HG03097 (cell line): ENCODE data around the gene LGALS16.
"Not testable (repeated sequence)": the region's sequence is repeated elsewhere in the genome, so short reads cannot be mapped to it uniquely, and the experiment has no call there.

Experiments
- ATAC-seq: cut with Tn5 transposase; IDR thresholded peaks from one replicate; pipeline ENCODE4 v1.9.1; 2021; ENCODE audit not compliant: unreplicated experiment, low FRiP score

The LGALS16 gene, protein sequence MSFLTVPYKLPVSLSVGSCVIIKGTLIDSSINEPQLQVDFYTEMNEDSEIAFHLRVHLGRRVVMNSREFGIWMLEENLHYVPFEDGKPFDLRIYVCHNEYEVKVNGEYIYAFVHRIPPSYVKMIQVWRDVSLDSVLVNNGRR

DNA sequence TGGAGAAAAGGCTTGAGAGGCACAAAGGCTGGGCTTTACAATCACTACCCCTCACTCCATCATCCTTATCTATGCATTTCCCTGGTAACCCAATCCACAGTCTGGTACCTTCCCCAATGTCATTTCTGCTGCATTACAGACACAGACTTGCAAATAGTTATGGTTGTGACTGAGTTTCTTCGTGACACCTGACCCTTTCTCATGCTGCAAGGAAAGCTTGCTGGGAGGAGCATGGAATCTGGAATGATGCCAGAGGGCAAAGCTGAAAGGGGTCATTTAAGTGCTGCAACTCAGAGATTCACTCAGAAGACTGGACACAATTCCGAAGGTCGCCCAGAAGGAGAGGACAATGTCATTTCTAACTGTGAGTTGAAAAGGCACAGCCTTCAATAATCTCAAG, at the start of gene LGALS16:
TSS of gene LGALS16 (plus strand) at position 301 of the 400 bp plus-strand sequence. CDS start at position 350, 49 bp downstream.
- ATAC-seq, result no peak

DNA sequence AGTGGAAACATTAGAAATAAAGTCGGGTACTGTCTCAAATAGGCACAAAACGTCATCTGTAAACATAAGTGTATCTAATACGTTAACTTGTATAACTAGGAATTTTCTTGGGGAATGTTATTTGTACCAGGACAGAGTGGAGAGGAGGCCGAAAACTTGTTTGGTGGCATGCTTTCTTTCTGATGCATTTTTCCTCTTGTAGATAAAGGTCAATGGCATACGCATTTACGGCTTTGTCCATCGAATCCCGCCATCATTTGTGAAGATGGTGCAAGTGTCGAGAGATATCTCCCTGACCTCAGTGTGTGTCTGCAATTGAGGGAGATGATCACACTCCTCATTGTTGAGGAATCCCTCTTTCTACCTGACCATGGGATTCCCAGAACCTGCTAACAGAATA, 48.7 kb upstream of the LGALS16 start:
- no peak for ATAC-seq

DNA sequence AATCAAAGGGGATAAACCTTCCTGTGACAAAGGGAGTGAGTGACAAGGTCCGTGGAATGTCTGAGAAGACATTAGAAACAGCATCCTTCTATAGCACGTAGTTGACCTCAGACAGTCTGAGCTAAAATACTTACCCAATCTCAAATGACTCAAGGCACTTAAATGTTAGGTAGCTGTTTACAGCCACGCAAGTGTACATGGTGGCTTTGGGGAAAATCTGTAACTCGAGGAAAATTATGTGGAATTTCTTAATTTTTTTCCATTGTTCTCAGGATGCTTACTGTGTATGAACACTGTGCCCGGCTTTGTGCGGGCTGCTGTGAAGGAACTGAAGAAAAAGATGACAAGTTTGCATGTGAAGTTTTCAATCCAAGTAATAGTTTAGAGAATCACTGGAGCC, 48.2 kb upstream of the LGALS16 start:
- ATAC-seq, result no peak

DNA sequence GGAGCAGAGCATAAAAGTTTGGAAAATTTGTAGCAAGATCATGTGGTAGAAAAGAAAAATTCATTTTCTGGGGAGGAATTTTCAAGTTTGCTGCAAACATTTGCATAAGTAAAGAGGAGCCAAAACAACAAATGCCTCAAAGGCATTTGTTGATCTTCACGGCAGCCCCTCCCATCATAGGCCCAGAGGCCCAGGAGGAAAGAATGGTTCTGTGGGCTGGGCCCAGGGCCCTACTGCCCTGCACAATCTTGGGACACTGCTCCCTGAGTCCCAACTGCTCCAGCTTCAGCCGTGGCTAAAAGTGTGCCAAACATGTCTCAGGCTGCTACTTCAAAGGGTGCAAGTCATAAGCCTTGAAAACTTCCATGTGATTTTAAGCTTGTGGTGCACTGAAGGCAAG, 42.1 kb upstream of the LGALS16 start:
- no peak for ATAC-seq

DNA sequence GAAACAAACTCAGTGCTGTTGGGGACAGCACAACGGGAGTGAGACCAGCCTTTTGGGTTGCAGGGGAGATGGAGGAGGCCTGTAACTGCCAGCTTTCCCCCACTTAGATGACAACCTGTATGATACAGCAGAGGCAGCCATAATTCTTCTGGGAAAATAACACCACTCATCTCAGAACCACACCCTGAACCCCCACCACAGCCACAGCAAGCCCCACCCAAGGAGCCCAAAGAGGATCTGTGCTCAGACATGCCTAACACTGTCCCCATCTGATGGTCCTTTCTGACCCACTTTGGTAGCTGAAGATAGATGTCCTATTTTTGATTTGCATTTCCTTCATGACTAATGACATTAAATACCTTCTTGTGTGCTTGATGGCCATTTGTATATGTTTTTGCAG, 38.0 kb upstream of the LGALS16 start:
- ATAC-seq, result no peak

DNA sequence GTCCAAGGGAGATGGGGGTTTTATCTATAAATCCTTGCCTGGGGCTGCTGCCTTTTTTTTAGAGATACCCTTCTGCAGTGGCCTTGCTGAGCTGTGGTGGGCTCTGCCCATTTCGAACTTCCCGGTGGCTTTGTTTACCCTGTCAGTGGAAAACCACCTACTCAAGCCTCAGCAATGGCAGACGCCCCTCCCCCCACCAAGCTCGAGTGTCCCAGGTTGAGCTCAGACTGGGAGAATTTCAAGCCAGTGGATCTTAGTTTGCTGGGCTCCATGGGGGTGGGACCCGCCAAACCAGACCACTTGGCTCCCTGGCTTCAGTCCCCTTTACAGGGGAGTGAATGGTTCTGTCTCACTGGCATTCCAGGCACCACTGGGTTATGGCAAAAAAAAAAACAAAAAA, 31.8 kb upstream of the LGALS16 start:
- no peak for ATAC-seq

DNA sequence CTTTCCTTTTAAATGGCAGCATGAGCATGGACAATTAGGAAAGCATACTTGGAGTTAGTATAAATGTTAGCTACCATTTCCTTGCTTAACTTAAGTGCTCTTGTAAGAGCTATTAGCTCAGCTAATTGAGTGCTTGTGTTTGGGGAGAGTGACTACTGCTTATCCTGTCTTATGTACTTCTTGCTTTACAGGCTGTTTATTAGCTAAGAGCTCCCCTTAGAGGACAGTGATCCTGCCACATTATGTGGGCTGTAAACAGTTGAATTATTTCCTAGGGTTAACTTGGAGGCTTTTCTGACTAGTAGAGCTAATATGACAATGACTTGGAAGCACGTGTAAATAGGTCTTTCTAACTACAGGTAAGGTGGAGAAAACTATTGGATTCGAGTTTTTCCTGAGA, 28.1 kb upstream of the LGALS16 start:
- not testable (repeated sequence) for ATAC-seq

DNA sequence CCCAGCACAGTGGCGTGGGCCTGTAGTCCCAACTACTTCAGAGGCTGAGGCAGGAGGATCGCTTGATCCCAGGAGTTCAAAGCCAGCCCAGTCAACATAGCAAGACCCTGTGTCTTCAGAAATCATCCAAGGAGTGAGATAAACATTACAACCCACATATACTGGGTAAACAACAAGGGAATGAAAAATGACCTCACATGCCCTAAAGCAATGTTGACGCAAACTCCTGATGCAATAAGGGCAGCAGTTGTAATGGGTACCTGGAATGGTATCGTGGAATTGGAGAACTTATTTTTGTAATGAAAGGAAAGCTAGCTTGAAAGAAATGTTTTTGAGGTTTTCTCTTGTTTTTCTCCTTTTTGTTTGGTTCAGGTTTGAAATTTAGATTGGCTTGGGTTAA, 24.5 kb upstream of the LGALS16 start:
- no peak for ATAC-seq

DNA sequence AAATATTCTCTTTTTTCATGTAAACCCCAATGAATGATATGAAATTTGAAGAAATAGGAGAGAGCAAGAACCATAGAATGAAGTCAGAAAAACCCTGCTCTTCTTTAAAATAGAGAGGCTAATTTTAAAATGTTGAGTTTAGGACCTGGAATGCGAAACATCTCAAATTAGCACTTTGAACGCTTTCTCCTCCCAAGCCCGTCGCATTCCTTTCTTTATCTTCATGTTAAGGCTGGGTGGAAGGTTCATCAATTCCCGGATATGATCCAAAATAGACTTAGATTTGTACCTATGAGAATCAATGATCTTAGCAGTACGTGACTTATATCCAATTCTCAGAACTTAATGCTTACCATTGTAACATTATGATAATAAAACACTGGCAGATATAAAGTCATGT, 24.1 kb upstream of the LGALS16 start:
- no peak for ATAC-seq

DNA sequence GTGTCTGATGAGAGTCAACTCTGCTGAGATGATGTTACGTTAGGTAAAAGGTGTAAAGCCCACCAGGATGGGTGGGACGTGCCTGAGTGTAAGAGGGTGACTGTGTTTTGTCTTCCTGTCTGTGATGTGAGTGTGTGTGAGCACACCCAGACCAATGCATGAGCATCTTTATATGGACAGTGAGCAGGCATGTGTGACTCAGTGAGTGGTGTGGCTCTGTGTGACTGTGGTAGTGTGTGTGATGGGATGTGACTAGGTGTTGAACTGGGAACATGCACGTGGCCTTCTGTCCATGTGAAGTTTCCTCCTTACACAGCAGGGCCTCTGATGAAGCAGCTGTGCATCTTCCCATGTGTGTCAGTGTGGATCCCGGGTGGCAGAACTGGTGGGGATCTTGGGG, 17.8 kb upstream of the LGALS16 start:
- ATAC-seq, result no peak

DNA sequence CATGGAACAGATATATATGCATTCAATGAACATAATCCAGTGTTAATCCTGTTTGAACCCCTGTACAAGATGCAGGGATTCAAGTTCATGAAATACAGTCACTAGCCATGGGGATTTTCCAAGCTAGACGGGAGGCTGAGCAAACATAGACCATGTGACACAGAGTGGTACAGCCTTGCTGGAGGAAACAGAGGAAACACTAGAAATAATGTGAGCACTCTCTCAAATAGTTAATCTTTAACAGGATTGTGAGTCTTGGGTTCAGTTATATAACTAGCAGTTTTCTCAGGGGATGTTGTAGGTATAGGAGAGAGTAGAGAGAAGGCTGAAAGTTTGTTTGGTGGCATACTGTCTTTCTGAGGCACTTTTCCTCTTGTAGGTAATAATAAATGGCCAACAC, 13.9 kb upstream of the LGALS16 start:
- ATAC-seq, result no peak

DNA sequence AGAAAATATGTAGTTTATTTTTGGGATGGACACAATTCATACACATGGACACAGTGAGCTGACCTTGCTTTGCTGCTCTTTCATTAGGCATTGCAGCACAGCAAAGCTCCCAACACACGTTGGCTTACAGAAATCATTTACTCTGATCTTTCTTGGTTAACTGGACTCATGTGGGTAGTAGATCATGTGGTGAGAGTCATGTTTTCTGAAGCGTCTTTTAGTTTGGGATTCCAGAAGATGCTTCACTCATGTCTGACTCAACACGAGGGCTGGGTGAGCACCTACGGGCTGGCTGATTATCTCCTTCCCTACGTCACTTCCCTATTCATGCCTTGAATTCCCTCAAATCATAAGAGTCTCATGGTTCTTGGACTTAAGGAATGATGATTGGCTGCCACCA, 12.1 kb upstream of the LGALS16 start:
- ATAC-seq, result no peak

DNA sequence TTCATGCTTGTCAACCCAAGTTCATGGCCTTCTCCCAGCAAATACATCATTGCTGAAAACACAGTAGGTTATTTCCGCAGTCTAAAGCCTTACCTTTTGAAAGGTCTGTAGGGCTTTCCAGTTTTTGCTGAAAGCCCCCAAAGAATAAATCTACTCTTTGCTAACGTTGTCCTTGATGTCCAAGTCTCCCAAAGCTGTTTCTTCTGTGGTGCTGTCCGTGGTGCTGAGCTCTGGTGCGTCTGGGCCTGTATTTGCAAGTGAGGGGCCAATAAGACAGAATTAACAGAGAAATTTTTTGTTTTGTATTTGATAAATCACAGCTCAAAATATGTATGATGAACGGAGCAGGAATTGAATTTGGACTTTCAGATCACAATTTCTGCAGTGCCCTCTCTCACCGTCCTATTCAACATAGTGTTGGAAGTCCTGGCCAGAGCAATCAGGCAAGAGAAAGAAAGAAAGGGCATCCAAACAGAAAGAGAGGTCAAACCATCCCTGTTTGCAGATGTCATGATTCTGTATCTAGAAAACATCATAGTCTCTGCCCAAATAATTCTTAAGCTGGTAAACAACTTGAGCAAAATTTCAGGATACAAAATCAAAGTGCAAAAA, 9.8 kb upstream of the LGALS16 start:
- no peak for ATAC-seq

DNA sequence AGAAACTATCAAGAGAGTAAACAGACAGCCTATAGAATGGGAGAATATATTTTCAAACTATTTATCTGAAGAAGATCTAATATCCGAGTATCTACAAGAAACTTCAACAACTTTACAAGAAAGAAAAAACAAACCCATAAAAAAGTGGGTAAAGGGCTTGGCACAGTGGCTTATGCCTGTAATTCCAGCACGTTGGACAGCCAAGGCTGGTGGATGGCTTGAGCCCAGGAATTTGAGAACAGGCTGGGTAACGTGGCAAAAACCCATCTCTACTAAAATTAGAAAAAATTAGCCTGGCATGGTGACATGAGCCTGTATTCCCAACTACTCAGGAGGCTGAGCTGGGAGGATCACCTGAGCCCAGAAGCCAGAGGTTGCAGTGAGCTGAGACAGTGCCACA, 7.8 kb upstream of the LGALS16 start:
- no peak for ATAC-seq

DNA sequence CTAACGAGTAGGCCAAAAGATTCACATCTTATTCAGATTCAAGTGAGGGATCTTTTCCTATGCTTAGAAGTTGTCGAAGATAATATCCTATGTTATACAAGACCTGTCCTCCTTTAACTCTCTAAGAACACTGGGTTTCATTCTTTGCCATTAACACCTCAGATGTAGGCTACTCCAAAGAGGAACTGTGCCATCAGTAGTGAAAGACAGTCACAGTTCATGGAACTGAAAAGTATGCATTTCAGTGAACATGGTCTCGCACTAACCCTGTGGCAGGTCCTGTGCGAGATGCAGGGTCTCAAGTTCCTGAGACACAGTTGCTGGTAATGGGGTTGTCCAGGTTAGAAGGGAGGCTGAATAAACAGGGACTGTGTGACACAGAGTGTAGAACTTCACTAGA, 4.1 kb downstream of the LGALS16 start:
- no peak for ATAC-seq

DNA sequence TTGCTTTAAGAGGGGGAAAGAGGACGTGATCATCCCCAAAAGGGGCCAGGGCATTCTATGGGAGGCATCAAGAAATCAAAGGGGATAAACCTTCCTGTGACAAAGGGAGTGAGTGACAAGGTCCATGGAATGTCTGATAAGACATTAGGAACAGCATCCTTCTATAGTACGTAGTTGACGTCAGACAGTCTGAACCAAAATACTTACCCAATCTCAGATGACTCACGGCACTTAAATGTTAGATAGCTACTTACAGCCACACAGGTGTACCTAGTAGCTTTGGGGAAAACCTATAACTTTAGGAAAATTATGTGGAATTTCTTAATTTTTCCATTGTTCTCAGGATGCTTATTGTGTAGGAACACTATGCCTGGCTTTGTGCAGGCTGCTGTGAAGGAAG, 4.9 kb downstream of the LGALS16 start:
- no peak for ATAC-seq

DNA sequence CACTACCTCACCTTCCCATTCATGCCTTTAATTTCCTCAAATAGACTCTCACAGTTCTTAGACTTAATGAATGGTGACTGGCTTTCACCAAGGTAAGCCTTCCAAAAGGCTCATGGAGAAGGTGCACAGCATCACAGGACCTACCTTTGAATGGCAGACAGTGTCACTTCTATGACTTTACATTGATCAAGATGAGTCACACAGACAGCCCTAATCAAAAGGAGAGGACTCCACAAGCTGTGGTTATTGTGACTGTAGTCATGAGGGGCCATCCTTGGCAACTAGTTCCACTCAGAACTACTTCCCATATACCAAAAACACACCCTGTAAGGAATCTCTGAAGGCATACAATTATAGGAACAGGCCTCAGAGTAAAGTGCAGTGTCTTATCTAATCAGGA, 5.9 kb downstream of the LGALS16 start:
- ATAC-seq, result no peak

DNA sequence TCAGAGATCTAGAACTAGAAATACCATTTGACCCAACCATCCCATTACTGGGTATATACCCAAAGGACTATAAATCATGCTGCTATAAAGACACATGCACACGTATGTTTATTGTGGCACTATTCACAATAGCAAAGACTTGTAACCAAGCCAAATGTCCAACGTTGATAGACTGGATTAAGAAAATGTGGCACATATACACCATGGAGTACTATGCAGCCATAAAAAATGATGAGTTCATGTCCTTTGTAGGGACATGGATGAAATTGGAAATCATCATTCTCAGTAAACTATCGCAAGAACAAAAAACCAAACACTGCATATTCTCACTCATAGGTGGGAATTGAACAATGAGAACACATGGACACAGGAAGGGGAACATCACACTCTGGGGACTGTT, 14.1 kb downstream of the LGALS16 start:
- not testable (repeated sequence) for ATAC-seq

DNA sequence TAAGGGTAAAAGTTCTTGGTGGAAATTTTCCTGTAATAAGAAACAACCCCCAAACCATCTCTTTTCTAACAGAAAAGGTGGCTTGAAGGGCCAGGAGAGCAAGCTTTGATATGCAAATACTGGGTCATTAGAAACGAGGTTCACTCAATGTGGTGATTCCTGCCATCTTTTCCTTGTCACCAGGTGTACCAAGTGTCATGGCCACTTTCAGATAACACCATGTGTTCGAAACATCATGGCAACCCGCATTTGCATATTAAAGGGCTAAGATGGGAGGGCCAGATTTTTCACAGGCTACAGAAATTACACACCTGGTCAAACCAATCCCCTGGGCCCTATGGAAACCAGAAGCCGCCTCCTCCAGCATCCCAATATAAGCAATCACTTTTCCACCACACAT, 15.3 kb downstream of the LGALS16 start:
- ATAC-seq, result no peak

DNA sequence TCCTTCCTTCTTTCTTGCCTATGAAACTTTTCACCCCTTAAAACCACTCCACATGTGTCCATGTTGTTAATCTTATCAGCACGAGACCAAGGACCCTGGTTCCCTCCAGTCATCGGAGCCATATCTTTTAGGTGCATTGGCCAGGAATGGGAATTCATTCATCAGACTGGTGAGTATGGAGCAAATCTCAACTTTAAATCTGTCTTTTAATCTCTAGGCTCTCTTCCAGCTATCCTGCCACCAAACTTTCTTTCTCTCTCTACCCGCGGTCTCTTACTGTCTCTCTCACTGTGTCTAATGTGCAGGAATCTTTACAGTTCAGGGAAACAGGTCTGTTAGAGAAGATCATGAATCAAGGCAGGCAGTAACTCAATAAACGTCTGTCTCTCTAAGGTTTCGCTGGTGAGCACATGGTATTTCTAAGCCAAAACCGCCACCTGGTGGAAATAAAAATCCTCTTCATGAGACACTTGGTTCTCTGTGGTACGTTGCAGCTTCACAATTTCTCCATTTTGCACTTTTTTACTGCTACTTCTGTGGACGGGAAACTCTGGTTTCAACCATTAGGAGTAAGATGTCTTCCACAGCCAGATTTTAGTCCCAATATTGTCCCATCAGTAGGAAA, 16.1 kb downstream of the LGALS16 start:
- no peak for ATAC-seq

DNA sequence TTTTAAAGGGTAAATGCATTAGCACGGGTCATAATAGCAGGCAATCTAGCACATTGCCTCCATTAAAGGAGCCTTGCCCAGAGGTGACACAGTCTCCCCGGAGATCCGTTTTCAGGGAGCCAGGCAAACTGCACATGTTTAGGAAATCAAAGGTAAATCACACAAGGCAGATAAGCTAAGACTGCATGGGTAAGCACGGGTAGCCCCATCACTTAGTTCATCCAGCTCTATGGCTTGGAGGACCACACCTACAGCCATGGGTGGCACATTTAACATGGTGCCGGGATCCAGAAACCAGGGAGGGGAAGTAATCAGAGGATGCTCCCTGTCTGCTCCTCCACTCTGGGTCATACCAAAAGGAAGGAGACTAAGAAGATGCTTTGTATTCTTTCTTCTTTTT, 16.8 kb downstream of the LGALS16 start:
- ATAC-seq, result no peak

DNA sequence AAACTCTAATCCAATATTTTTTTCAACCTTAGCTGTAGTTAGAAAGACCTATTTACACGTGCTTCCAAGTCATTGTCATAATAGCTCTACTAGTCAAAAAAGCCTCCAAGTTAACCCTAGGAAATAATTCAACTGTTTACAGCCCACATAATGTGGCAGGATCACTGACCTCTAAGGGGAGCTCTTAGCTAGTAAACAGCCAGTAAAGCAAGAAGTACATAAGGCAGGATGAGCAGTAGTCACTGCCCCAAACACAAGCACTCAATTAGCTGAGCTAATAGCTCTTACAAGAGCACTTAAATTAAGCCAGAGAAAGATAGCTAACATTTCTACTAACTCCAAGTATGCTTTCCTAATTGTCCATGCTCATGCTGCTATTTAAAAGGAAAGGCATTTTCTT, 18.1 kb downstream of the LGALS16 start:
- not testable (repeated sequence) for ATAC-seq
